NB4 (cell line): Measurements from ENCODE around the gene TAS2R41.

ENCODE experiments used
- CTCF ChIP-seq: IDR thresholded peaks from one replicate; pipeline ENCODE4 v1.5.1; 2012; ENCODE audit warnings: low read depth, low read length
- MYC ChIP-seq: IDR thresholded peaks from 2 replicates; pipeline ENCODE4 v1.6.1; 2011; ENCODE audit warnings: low read depth, low read length
- POLR2A ChIP-seq: IDR thresholded peaks from 2 replicates; pipeline ENCODE4 v1.6.1; 2011; ENCODE audit warnings: mild to moderate bottlenecking; ENCODE audit not compliant: insufficient read length; ENCODE audit errors: extremely low read depth

DNA sequence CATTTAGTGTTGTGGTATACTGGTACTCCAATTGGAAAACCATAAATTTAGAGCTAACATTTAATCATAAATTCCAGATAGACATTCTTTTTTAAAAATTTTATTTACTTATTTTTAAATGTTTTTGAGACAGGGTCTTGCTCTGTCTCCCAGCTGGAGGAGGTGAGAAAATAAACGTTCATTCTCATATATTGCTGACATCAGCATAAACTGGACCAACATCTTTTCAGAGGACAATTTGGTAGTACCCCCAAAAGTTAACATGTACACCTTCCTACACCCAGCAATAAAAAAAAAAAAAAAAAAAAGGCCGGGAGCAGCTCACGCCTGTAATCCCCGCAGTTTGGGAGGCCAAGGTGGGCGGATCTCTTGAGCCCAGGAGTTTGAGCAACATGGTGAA lies 29.2 kb upstream of the TAS2R41 start:
- TF ChIP-seq MYC: no peak
- no peak for TF ChIP-seq CTCF
- TF ChIP-seq POLR2A: no peak
